DND-41 (cell line): Measurements from ENCODE around the gene SMTNL2.

Experiments
- ATAC-seq: fragments of 200-7000 bp; cut with Tn5 transposase; 3 replicates; pipeline ENCODE4 v1.9.1; 2021; ENCODE audit warnings: low read depth; ENCODE audit not compliant: insufficient read depth
- DNase-seq: peaks from one replicate; pipeline ENCODE4 v3.0.0-alpha.2; 2020
- H2AFZ ChIP-seq: 2 replicates; pipeline ENCODE4 v1.6.0; 2012; ENCODE audit warnings: low read depth, low read length
- H3K27ac ChIP-seq: 2 replicates; pipeline ENCODE4 v1.5.1; 2012; ENCODE audit warnings: low read length, inconsistent platforms
- H3K27me3 ChIP-seq: fragments of 200-600 bp; sonication (generic); 2 replicates; pipeline ENCODE4 v1.6.0; 2012; ENCODE audit warnings: low read length, mild to moderate bottlenecking, inconsistent platforms; ENCODE audit not compliant: insufficient read depth, poor library complexity
- H3K36me3 ChIP-seq: 2 replicates; pipeline ENCODE4 v1.5.1; 2012; ENCODE audit warnings: low read length, inconsistent platforms; ENCODE audit not compliant: insufficient read depth
- H3K4me1 ChIP-seq: 2 replicates; pipeline ENCODE4 v1.5.1; 2012; ENCODE audit warnings: mild to moderate bottlenecking, low read length; ENCODE audit not compliant: insufficient read depth
- H3K4me2 ChIP-seq: 2 replicates; pipeline ENCODE4 v1.6.0; 2012; ENCODE audit warnings: mild to moderate bottlenecking, moderate library complexity, low read length, inconsistent platforms; ENCODE audit not compliant: insufficient read depth
- H3K4me3 ChIP-seq, 2 experiments: fragments of 200-600 bp in 1 of 2; shearing (Covaris generic) in 1 of 2; 2 replicates each; pipeline ENCODE4 v1.5.1; 2012 to 2016; ENCODE audit warnings: inconsistent platforms in 2 of 2, low read length in 2 of 2, mild to moderate bottlenecking in 2 of 2, low read depth in 1 of 2, moderate library complexity in 1 of 2
- H3K79me2 ChIP-seq: 2 replicates; pipeline ENCODE4 v1.6.0; 2012; ENCODE audit warnings: low read length, inconsistent platforms; ENCODE audit not compliant: insufficient read depth
- H3K9ac ChIP-seq: 2 replicates; pipeline ENCODE4 v1.6.0; 2012; ENCODE audit warnings: low read depth, mild to moderate bottlenecking, inconsistent platforms, low read length, moderate library complexity
- H3K9me3 ChIP-seq: 2 replicates; pipeline ENCODE4 v1.5.1; 2012; ENCODE audit warnings: low read length, moderate library complexity, mild to moderate bottlenecking, inconsistent platforms; ENCODE audit not compliant: insufficient read depth, severe bottlenecking
- H4K20me1 ChIP-seq: 2 replicates; pipeline ENCODE4 v1.6.0; 2012; ENCODE audit warnings: low read length; ENCODE audit not compliant: insufficient read depth
- CTCF ChIP-seq: IDR thresholded peaks from 2 replicates; pipeline ENCODE4 v1.5.1; 2012; ENCODE audit warnings: borderline replicate concordance, low read length, moderate library complexity, mild to moderate bottlenecking; ENCODE audit not compliant: poor library complexity, severe bottlenecking; ENCODE audit errors: extremely low read depth
- EZH2 ChIP-seq: IDR thresholded peaks from 3 replicates; pipeline ENCODE4 v1.6.1; 2012; ENCODE audit warnings: borderline replicate concordance, low read depth, mild to moderate bottlenecking, moderate library complexity, low read length, inconsistent platforms; ENCODE audit not compliant: severe bottlenecking

SMTNL2 gene

GRCh38 chr17:4600563-4600962 is 16.2 kb downstream of the SMTNL2 start:
- Histone ChIP-seq H3K9ac (no peak overlapping the region), H4K20me1 (no peaks in the 10 kb centered on the region), H3K4me2 (no peak overlapping the region), H3K27ac (no peak overlapping the region), H3K4me1 (peaks cover 1% of the 10 kb centered on the region; the same call in 1 of the 2 replicates), H3K36me3 (no peaks in the 10 kb centered on the region), H3K79me2 (no peaks in the 10 kb centered on the region), H3K27me3 (peaks cover 2% of the 10 kb centered on the region), H3K9me3 (no peaks in the 10 kb centered on the region), H2AFZ (no peak overlapping the region), H3K4me3 (no peak overlapping the region)
- TF ChIP-seq EZH2 (no peak), CTCF (no peak)
- DNase-seq = no peak
- no peak for ATAC-seq

- H3K79me2 ChIP-seq = no peaks in the 10 kb centered on the region
- H3K4me1 ChIP-seq = peaks cover 6% of the 10 kb centered on the region
- no peak overlapping the region for H3K27ac ChIP-seq
- no peak for TF ChIP-seq EZH2
- TF ChIP-seq CTCF = no peak
- no peak for ATAC-seq
- H3K27me3 ChIP-seq = peaks cover 2% of the 10 kb centered on the region
- no peak overlapping the region for H3K4me3 ChIP-seq
- no peak overlapping the region for H3K9ac ChIP-seq
- H2AFZ ChIP-seq = no peak overlapping the region
- no peak overlapping the region for H3K4me2 ChIP-seq
- H3K36me3 ChIP-seq = no peaks in the 10 kb centered on the region
- no peaks in the 10 kb centered on the region for H4K20me1 ChIP-seq
- no peaks in the 10 kb centered on the region for H3K9me3 ChIP-seq
- no peak for DNase-seq
These were observed 17.0 kb downstream of the SMTNL2 start for GRCh38 chr17:4601326-4601725.

GRCh38 chr17:4602041-4602440 is 17.7 kb downstream of the SMTNL2 start:
- DNase-seq (no peak), ATAC-seq (no peak)
- H3K27ac ChIP-seq = no peak overlapping the region
- peaks cover 6% of the 10 kb centered on the region for H3K4me1 ChIP-seq
- H4K20me1 ChIP-seq = no peaks in the 10 kb centered on the region
- H3K36me3 ChIP-seq = no peaks in the 10 kb centered on the region
- H3K27me3 ChIP-seq = peaks cover 2% of the 10 kb centered on the region
- TF ChIP-seq CTCF (no peak), EZH2 (no peak)
- H2AFZ ChIP-seq = no peak overlapping the region
- H3K4me2 ChIP-seq = no peak overlapping the region
- no peak overlapping the region for H3K4me3 ChIP-seq
- H3K79me2 ChIP-seq = no peaks in the 10 kb centered on the region
- H3K9me3 ChIP-seq = no peaks in the 10 kb centered on the region
- H3K9ac ChIP-seq = no peak overlapping the region
